CD4-positive, alpha-beta T cell treated with Interleukin-17A for 4 hours (primary cell): ENCODE results near the gene RPS6KC1.
"Not testable (repeated sequence)": the region's sequence is repeated elsewhere in the genome, so short reads cannot be mapped to it uniquely, and the experiment has no call there.

ENCODE experiments used
- DNase-seq: peaks from one replicate; pipeline ENCODE4 v3.0.0-alpha.2; 2020; ENCODE audit warnings: mixed read lengths

RPS6KC1 gene

GRCh38 chr1:213291526-213291925, 240.5 kb downstream of the RPS6KC1 start:
- no peak for DNase-seq

- no peak for DNase-seq
Observed at GRCh38 chr1:213292614-213293013, 241.6 kb downstream of the RPS6KC1 start.

DNA sequence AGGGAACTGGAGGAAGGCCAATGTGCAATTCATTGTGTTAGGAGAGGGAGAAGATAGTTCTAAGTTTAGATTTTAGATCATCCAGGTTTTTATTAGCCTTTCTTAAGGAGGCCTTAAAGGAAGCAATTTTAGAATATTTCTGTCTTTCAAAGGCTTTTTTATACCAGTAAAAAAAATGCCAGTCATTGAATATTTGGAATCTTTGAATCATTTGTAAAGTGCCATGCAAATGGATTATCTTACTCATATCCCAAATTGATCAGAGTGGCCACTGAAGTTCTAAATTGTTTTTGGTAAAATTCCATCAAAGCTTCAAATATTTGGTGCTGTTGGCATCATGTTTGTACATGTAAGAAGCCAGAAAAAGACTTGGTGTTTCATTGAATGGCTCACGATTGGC, 244.8 kb downstream of the RPS6KC1 start:
- DNase-seq = no peak

GRCh38 chr1:213296558-213296957, 245.5 kb downstream of the RPS6KC1 start:
- DNase-seq = no peak

DNA sequence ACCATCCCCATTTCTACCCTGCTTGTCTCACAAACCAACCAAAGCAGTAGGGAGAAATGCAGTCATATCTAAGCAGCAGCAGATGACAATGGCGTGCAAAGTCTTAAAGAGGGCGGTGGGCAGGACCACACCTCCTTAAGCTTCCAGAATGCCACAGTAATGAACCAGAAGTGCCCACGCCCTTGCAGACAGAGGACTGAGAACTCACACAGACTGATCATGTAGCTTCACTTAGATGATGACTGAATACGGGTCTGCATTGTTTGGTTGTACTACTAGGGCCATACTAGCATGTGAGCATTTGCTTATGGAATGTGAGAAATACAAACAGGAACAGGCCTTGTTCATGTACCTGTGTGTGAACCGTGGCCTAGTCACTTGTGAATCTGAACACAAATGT, 246.0 kb downstream of the RPS6KC1 start:
- DNase-seq = no peak

DNA sequence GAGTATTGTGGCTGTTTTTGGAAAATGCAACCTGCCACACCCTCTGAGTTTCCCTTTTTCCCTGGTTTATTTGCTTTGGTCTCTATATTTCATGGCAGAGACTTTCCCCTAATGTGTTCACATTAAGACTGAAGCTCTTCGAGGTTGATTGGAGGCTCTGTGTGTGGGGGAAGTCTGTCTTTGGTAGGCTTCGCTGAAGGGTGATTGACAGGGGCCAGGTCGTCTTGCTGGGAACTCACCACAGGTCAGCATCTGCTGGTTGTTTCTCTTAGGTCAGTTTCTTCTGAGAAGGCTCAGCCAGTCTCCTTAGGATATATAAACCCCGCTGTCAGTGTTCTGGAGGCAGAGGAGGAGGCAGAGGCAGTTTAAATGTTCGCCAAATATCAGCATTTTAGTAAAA, 249.4 kb downstream of the RPS6KC1 start:
- DNase-seq = no peak

DNA sequence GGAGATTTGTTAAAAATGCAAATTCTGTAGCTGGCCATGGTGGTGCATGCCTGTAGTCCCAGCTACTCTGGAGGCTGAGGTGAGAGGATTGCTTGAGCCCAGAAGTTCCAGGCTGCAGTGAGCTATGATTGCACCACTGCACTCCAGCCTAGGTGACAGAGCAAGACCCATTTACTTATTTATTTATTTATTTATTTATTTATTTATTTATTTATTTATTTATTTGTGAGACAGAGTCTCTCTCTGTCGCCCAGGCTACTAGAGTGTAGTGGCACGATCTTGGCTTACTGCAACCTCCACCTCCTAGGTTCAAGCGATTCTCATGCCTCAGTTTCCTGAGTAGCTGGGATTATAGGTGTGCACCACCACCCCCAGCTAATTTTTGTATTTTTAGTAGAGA, 250.5 kb downstream of the RPS6KC1 start:
- DNase-seq = not testable (repeated sequence)

GRCh38 chr1:213303286-213303685, 252.2 kb downstream of the RPS6KC1 start:
- no peak for DNase-seq

- DNase-seq = no peak
Observed at GRCh38 chr1:213315571-213315970, 264.5 kb downstream of the RPS6KC1 start.

- not testable (repeated sequence) for DNase-seq
Observed at GRCh38 chr1:213318458-213318857, 267.4 kb downstream of the RPS6KC1 start.

DNA sequence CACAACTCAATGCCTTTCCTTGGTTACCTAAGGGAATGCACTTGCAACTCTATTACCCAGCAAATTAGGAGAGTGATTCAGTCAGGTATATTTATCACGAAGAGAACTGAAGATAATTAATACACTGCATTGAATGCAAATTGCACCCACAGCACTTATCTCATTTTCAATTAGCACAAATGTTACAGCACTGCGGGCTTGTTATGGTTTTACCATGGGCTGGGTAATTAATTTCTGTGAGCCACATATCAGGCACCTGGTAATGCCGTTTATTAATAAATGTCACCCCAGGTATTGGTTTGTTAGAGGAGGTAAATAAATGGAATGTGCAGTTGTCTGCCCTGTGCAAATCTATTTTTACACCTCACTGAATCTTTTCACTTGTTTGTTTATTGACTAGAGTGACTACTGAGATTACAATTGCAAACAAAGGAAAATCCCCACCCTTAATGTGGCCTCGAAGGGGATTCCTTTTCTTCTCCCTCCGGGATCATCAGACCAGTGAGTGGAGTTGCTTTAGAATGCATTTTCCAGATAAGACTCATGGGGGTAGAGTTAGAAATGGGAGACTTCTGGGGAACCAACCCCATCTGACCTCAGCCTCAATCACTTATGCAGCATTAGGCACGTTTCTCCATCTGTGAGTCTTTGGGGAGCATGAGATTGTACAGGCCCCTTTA, 269.3 kb downstream of the RPS6KC1 start:
- no peak for DNase-seq
